ENCODE measurements around the gene NCOA3.

- TF ChIP-seq POLR2A (IDR thresholded peaks at IDR 0.05; ENCODE audit: borderline replicate concordance, extremely low read depth, insufficient read depth, insufficient read length) (no peak), ZBTB33 (IDR thresholded peaks at IDR 0.05; ENCODE audit: extremely low read depth, insufficient replicate concordance, low read length) (no peak), CTCF (IDR thresholded peaks at IDR 0.05 in 2 of 3, conservative IDR thresholded peaks at IDR 0.05 in 1 of 3; ENCODE audit: borderline replicate concordance in 1 of 3, insufficient read depth in 1 of 3, low read depth in 2 of 3, low read length in 2 of 3) (no peak), CEBPB (IDR thresholded peaks at IDR 0.05; ENCODE audit: low read depth) (no peak), SIN3A (IDR thresholded peaks at IDR 0.05; ENCODE audit: low read depth) (no peak), EGR1 (IDR thresholded peaks at IDR 0.05; ENCODE audit: low read depth) (no peak), EZH2 (IDR thresholded peaks at IDR 0.05) (no peak)
These were observed 44.7 kb downstream of the NCOA3 start for GRCh38 chr20:47546184-47547033.

Measured in HCT116 (cell line).